Osteoblast (primary cell): ENCODE data around the gene MEGF11. TPM values are rescaled to one million over a fixed set of nuclear protein-coding genes. Genes with fewer than 3 reads are reported as not detected.
A peak's percentile ranks its signal among the peaks of the same experiment; 100 is the strongest.

Experiments used
- DNase-seq: peaks from one replicate; pipeline ENCODE4 v3.0.0; 2011; ENCODE audit warnings: low spot score, mixed read lengths; ENCODE audit not compliant: insufficient read length; ENCODE audit errors: missing footprints
- H2AFZ ChIP-seq: 2 replicates; pipeline ENCODE4 v1.6.0; 2011; ENCODE audit warnings: mild to moderate bottlenecking, low read length
- H3K27ac ChIP-seq: 2 replicates; pipeline ENCODE4 v1.5.1; 2011; ENCODE audit warnings: mild to moderate bottlenecking, low read depth, low read length, moderate library complexity
- H3K27me3 ChIP-seq: 2 replicates; pipeline ENCODE4 v1.6.0; 2012; ENCODE audit warnings: mild to moderate bottlenecking, control low read depth, inconsistent platforms, low read length, moderate library complexity; ENCODE audit not compliant: insufficient read depth
- H3K36me3 ChIP-seq: 2 replicates; pipeline ENCODE4 v1.5.1; 2011; ENCODE audit warnings: mild to moderate bottlenecking, low read length, control low read depth, moderate library complexity; ENCODE audit not compliant: insufficient read depth
- H3K4me1 ChIP-seq: 2 replicates; pipeline ENCODE4 v1.5.1; 2011; ENCODE audit warnings: mild to moderate bottlenecking, low read length, control low read depth, moderate library complexity; ENCODE audit not compliant: insufficient read depth
- H3K4me2 ChIP-seq: 2 replicates; pipeline ENCODE4 v1.6.0; 2011; ENCODE audit warnings: mild to moderate bottlenecking, low read length; ENCODE audit not compliant: insufficient read depth
- H3K4me3 ChIP-seq: fragments of 200-600 bp; sonication (generic); 3 replicates; pipeline ENCODE4 v1.5.1; 2012; ENCODE audit warnings: mild to moderate bottlenecking, low read length, inconsistent platforms; ENCODE audit not compliant: insufficient read depth
- H3K79me2 ChIP-seq: 2 replicates; pipeline ENCODE4 v1.6.0; 2012; ENCODE audit warnings: mild to moderate bottlenecking, low read length, control low read depth, inconsistent platforms; ENCODE audit not compliant: insufficient read depth
- H3K9me3 ChIP-seq: 2 replicates; pipeline ENCODE4 v1.5.1; 2011; ENCODE audit warnings: low read depth, low read length, control low read depth
- H4K20me1 ChIP-seq: 2 replicates; pipeline ENCODE4 v1.6.0; 2012; ENCODE audit warnings: mild to moderate bottlenecking, low read length, control low read depth; ENCODE audit not compliant: insufficient read depth
- CTCF ChIP-seq: IDR thresholded peaks from 2 replicates; pipeline ENCODE4 v1.5.1; 2011; ENCODE audit warnings: mild to moderate bottlenecking, low read depth, low read length, moderate library complexity; ENCODE audit errors: extremely low read depth
- total RNA-seq: library from RNA; depleted of rRNA; stranded (reverse); fragments of >200 nt; gene quantifications from 2 replicates; pipeline ENCODE4 v1.2.3, GENCODE V29; 2012

MEGF11 gene
- total RNA-seq, 1 donor: not detected

DNA sequence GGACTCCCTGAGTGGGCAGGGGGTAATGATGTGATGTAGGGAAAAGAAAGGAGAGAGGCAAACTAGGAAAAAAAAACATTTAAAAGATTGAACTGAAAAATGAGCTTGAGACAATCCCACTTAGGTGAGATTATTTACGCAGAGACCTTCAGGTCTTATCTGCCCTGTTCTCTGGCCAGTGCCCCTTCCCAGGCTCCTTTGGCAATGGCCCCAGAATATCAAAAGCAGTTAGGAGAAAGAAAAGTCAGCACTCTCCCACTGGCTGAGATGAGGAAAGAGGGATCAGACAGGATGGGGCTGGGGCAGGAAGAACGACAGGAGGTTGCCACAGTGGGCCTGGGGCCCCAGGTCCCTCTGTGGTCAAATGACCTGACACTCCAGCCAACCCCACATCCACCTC lies 105.4 kb downstream of the MEGF11 start:
- H3K79me2 ChIP-seq: no peaks in the 10 kb centered on the region
- H3K36me3 ChIP-seq: no peaks in the 10 kb centered on the region
- H2AFZ ChIP-seq: no peak overlapping the region
- H3K27ac ChIP-seq: no peak overlapping the region
- H3K9me3 ChIP-seq: no peaks in the 10 kb centered on the region
- peaks cover 31% of the 10 kb centered on the region for H3K27me3 ChIP-seq
- H3K4me2 ChIP-seq: no peak overlapping the region
- no peak for TF ChIP-seq CTCF
- no peaks in the 10 kb centered on the region for H4K20me1 ChIP-seq
- H3K4me3 ChIP-seq: no peak overlapping the region
- peak; percentile 66 for DNase-seq
- no peaks in the 10 kb centered on the region for H3K4me1 ChIP-seq

DNA sequence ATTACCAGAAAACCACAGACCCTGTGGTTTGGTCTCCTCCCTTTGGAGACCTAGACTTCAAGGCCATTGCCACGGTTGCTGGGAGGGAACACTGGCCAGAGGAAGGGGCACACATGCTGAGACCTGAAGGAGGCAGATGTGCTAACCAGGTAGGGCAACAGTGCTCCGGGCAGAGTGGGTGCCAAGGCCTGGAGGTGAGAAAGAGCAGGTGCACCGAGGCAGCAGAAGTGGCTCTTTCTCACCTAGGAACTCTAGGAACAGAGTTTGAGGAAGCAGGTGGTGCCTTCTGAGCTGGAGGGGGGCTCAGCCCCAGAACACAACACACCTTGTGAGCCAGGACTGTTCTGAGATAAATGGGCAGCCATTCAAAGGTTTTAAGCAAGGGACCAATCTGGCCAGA lies 106.1 kb downstream of the MEGF11 start:
- no peak overlapping the region for H3K4me2 ChIP-seq
- H3K79me2 ChIP-seq: no peaks in the 10 kb centered on the region
- no peak for DNase-seq
- TF ChIP-seq CTCF: no peak
- no peaks in the 10 kb centered on the region for H3K4me1 ChIP-seq
- no peaks in the 10 kb centered on the region for H4K20me1 ChIP-seq
- H3K27ac ChIP-seq: no peak overlapping the region
- no peak overlapping the region for H2AFZ ChIP-seq
- H3K27me3 ChIP-seq: peaks cover 32% of the 10 kb centered on the region
- H3K36me3 ChIP-seq: no peaks in the 10 kb centered on the region
- H3K9me3 ChIP-seq: no peaks in the 10 kb centered on the region
- H3K4me3 ChIP-seq: no peak overlapping the region

- Histone ChIP-seq H3K4me3 (no peak overlapping the region), H3K9me3 (no peaks in the 10 kb centered on the region), H3K79me2 (no peaks in the 10 kb centered on the region), H2AFZ (no peak overlapping the region), H3K36me3 (no peaks in the 10 kb centered on the region), H4K20me1 (no peaks in the 10 kb centered on the region), H3K27me3 (peaks cover 37% of the 10 kb centered on the region), H3K27ac (no peak overlapping the region), H3K4me1 (no peaks in the 10 kb centered on the region), H3K4me2 (no peak overlapping the region)
- DNase-seq: no peak
- no peak for TF ChIP-seq CTCF
Observed at GRCh38 chr15:66145726-66146182, 107.8 kb downstream of the MEGF11 start.

- Histone ChIP-seq H3K79me2 (no peaks in the 10 kb centered on the region), H3K36me3 (no peaks in the 10 kb centered on the region), H3K27me3 (peaks cover 40% of the 10 kb centered on the region), H3K4me2 (no peak overlapping the region), H3K9me3 (no peaks in the 10 kb centered on the region), H3K27ac (no peak overlapping the region), H3K4me1 (no peaks in the 10 kb centered on the region), H4K20me1 (no peaks in the 10 kb centered on the region), H3K4me3 (no peak overlapping the region), H2AFZ (no peak overlapping the region)
- DNase-seq: peak; percentile 53
- TF ChIP-seq CTCF: no peak
Observed at GRCh38 chr15:66144978-66145725, 108.4 kb downstream of the MEGF11 start.
